Measurements from ENCODE around the gene STARD9.
A peak's percentile ranks its signal among the peaks of the same experiment; 100 is the strongest.
"Not testable (repeated sequence)": the region's sequence is repeated elsewhere in the genome, so short reads cannot be mapped to it uniquely, and the experiment has no call there.

STARD9 gene

DNA sequence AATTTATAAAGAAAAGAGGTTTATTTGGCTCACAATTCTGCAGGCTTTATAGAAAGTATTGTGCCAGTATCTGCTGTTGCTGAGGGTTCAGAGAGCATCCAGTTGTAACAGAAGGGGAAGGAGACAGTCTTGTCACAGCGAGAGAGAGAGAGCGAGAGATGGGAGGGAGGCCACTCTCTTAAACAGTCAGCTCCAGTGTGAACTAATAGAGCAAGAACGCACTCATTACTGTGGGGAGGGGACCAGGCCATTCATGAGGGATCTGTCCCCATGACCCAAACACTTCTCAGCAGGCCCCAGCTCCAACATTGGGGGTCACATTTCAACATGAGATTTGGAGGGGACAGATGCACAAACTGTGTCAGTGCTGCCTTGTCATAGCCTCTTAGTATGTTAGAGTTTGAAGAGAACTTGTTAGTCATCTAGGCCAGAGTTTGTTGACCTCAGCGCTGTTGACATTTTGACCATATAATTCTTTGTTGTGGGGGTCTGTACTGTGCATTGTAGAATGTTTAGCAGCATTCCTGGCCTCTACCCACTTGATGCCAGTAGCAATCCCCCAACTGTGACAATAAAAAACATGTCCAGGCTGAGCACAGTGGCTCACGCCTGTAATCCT lies 15.3 kb downstream of the STARD9 start:
- no peak for DNase-seq

DNA sequence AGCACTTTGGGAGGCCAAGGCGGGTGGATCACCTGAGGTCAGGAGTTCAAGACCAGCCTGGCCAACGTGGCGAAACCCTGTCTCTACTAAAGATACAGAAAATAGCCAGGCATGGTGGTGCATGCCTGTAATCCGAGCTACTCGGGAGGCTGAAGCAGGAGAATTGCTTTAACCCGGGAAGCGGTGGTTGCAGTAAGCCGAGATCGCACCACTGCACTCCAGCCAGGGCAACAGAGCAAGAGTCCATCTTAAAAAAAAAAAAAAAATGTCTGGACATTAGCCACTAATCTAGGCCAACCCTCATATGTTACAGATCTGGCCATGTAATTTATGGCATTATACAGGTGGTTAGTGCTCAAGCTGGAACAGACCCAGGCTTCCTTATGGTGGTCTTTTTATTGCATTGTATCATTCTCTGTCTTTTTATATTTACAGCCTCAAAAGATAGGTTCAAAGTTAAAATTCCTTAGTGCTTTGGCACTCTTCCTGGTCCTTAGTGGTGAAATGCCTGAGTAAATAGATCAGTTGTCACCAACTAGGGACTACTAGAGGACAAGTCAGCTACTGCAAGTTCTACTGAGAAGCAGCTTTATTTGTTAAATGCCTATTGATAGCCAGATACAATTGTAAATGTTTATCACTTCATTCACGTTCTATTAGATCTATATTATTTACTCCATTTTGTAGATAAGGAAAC lies 16.0 kb downstream of the STARD9 start:
- no peak for DNase-seq

DNA sequence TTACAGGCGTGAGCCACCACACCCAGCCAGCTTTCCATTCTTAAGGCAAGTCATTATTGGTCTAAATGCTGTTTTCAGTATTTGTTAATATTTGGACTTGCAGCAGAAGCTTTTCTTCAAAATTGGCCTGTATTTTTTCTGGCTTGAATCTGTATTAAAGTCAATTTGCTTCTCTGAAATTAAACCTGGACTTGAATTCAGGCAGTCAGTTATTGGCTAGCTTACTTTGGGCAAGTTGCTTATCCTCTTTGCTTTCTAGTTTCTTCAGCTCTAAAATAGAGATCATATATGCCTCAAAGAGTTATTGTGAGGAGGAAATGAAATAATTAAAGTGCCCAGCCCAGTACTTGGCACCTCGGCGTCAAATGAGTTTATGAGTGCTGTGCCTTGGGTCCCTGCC lies 17.3 kb downstream of the STARD9 start:
- DNase-seq = no peak

DNA sequence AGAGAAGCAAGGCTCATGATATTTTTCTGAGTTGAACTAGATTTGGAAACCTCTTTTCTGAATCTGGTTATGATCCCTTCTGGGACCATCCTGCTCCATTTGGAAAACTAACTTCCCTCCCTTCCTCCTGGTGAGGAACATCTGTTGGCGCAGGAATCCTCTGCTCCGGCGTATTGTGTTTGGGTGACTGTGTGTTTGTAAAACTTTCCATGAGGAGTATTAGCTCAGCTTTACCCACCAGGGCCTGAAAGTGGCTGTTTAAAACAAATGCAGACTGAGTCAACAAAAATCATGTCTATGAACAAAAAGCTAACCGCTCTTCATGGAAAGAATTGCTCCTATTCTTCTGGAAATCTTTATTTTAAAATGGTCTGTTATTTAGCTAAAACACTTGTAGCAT lies 17.7 kb downstream of the STARD9 start:
- DNase-seq = no peak

DNA sequence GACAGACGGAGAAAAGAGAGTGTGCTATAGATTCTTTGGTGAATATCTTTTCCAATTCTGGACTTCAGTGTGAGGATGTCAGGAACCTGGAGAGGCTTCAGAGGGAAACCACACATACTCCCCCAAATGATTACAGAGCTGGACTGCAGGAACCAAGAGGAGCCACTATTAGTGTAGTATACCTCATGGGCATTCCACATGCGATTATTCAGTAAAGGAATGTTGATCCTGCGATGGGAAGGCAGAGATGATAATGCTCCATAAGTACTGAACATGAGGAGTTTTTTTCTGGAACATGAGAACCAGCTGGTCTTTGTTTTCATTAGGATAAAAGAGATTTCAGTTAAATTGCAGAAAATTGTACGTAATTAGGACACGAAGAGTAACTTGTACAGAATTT lies 18.7 kb downstream of the STARD9 start:
- no peak for DNase-seq

DNA sequence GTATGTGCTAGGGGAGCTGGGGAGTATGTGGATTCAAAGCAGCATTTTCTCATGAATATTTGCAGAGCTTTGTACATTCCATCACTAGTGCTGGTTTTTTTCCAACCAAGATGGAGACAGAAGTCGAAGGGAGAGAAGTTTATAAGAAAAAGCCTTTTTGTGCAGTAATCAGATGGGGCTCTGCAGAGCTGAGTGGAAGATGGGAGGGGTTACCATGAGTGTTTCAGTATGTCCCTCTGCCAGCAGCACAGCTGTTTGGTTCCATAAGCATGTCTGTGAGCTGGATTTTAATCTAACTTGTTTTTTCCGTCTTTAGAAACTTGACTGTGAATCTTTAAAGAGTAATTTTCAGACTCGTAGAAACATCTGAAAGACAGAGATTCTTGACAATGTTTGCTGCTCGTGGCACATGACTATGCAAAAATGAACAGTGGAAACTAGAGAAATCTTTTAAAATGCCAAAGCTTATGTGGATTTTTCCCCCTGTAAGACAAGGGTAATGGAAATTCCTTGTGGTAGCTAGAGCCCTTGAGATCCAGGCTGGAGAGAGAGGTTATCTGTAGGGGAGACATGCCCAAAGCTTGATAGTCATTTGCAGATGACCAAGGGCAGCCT lies 20.3 kb downstream of the STARD9 start:
- DNase-seq = no peak

DNA sequence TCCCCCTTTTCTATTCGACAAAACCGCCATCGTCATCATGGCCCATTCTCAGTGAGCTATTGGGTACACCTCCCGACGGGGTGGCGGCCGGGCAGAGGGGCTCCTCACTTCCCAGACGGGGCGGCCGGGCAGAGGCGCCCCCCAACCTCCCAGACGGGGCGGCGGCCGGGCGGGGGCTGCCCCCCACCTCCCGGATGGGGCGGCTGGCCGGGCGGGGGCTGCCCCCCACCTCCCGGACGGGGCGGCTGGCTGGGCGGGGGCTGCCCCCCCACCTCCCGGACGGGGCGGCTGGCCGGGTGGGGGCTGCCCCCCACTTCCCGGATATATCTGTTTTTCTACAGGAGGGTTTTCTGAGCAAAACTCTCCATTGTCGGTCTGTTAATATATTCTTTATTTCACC lies 25.9 kb downstream of the STARD9 start:
- DNase-seq = not testable (repeated sequence)

DNA sequence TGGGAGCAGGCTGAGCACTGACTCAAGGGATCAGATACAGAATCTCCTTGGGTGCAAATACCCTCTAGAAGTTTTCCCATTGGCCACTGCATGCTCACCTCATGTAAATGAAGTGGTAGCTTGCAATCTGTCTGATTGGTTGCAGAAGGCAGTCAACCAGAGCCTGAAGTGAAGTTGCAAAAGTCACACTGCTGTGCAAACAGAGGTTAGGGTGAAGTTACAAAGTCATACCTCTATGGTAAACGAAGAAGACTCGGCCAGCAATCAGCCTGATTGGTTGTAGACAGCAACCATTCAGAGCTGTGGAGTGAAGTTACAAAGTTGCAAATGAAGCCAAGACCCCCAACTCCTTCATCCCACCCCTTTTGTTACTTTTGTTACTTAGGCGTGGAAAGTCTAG lies 27.1 kb downstream of the STARD9 start:
- DNase-seq = no peak

DNA sequence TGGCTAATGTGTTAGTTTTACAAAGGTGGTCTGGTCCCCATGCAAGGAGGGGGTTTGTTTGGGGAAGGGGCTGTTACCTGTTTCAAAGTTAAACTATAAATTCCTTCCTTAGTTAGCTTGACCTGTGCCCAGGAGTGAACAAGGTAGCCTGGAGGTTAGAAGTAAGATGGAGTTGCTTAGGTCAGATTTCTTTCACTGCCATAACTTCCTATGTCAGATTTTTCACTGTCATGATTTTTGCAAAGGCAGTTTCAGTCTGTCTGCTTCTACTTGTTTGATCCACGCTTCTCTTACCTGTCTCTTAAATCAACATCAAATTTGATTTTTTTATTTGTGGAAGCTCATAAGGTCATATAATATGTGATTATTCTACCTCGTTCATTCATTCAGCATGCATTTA lies 28.6 kb downstream of the STARD9 start:
- no peak for DNase-seq

DNA sequence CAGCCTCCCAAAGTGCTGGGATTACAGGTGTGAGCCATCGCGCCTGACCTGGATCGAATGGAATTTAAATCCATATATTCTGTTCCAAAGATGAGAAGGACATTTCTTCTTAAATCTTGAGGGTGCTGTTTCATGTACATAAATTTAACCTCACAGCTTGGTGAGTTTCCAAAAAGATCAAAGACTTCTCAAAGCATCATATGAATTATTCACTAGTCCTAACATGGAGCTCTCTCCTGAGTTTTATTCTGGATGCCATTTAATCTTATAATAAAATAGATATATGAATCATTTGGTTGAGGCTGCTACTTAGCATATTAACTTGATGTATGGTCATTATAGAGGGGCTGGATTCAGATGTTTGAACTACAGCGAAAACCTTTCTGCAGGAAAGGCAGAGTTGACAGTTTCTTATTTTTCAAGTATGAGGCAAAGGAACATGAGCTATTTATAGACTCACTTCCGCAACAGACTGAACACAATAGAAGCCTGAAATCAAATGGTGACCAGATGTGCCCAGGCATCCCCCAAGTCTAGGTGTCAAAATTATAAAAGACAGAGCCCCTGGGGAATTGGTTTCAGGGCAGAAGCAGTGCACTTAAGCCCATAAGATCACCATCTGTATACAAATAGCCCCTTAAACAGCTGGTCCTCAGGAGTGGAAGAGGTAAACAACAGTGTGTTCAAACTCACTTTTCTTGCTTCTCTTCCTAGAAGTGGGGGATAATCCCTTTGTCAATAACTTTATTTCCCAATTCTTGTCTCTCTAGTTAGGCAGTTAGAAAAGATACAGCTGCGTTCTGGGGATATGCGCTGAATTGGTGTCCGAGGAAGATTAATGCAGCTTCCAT lies 29.7 kb downstream of the STARD9 start:
- peak in 1 of 5 donors; percentile 18 for DNase-seq

DNA sequence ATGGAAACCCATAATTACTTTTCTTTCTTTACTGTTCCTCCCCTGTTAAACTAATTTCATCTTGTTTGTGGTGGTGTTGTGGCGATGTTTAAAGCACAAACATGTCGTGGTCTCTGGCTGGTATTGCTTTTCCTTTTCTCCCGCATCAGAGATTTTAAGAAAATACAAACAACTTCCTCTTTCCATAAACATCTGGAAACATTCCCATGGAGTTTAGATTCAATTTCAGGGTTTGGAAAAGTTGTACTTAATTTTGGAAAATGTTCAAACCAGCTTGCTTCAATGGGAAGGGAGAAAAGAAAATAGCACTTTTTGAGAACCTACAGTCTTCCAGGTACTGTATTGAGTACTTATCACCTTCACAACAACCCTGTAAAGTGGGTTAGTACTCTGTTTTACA lies 30.4 kb downstream of the STARD9 start:
- DNase-seq = no peak

DNA sequence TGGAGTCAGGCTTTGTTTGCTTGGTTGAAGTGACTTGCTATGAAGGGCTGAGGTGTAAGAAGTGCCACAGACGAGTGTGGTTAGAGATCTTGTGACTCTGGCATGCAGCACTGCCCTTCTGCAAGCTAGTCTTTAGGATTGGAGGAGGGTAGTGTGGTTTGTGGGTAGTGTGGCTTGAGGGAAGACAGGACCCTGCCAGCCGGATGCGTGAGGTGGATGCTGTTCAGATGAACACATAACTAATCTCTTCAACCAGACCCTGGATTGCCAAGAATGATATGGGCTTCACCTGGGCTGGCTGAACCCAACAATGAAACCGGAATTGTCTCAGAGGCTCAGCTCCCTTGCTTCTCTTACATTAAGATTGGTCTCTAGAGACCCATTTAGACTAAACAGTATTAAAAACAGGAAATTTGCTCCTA lies 32.7 kb downstream of the STARD9 start:
- DNase-seq = peak in 4 of 5 donors; percentile 3 to 79 (median 10)

DNA sequence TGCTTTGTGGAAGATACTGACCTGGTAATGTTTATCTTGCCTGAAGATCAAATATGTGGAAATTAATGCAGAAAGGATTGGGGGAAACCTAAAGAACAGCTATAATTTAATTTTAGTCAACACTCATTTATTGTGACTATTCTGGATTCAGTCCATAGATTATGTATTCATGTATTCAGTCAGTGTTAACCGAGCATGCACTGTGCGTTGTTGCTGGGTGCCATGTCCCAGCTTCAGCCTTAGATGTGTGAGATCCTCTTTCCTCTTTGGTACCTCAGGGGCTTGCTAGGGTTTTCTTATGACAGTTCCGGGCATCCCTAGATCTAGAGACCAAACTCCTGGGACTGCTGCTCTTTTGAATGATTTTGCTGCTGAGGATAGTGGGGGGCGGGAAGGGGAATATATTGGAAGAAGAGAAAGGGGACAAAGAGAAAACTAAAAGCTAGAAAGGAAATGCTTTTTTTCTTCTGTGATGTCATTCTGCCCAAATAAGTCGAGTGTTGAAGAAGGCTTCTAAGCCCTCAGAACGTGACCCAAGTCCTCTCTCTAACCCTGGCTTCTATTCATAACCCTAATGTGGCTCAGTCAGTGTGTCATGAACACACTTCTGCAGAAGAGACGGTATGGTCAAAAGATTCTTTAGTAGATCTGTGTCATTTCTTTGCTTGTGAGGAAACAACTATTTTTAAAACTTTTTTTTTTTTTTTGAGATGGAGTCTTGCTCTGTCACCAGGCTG lies 33.5 kb downstream of the STARD9 start:
- DNase-seq = peak in 1 of 5 donors; percentile 10

DNA sequence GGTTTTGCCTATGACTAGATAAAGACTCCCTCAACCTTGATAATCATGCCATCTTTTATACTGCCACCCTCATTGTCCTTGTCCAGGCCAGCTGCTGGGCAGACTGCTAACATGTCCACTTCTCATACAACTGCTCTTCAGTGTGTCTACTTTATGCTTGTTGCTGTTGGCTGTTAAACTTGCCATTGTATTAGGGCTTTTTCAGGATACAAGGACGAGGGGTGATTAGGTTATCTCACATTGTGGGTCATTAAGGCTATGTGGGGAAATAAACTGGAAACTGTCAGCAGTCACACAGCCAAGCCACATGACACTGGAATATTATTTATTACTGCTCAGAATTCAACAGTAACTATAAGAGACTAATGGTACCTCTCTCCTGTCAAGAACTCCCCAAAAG lies 36.1 kb downstream of the STARD9 start:
- no peak for DNase-seq

DNA sequence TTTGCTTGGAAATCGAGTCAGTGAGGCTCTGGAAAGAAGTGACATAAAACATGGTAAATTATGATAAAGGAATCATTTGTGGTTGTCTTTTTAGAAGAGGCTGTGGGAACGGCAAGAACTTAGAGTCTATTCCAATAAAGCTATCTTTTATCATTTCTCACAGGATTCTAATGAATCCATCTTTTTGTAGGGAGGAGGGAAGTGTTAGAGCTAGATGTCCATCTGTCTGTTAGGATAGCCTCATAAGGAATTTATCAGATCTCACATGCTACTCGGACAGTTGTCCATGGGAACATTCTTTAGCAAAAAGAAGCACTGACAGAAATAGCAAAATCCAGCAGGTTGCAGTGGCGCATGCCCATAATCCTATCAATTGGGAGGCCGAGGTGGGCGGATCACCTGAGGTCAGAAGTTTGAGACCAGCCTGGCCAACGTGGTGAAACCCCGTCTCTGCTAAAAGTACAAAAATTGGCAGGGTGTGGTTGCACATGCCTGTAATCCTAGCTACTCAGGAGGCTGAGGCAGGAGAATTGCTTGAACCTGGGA lies 37.0 kb downstream of the STARD9 start:
- no peak for DNase-seq

DNA sequence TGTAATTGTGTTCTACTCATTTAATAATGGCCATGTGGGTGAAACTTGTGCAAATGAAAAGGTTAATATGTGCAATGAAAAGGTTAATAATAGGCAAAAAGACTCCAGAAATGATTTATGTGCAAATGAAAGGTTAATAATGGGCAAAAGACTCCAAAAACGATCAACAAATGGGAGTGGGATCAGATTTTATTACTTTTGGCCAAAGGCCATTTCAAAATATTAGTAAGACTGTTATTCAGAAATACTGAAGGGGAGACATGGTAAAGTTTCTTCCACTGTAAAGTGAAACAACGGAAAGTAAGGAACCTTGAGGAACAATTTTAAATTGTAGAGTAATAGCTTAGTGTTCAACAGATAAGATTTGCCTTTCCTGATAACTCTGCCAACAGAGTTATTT lies 40.7 kb downstream of the STARD9 start:
- no peak for DNase-seq

DNA sequence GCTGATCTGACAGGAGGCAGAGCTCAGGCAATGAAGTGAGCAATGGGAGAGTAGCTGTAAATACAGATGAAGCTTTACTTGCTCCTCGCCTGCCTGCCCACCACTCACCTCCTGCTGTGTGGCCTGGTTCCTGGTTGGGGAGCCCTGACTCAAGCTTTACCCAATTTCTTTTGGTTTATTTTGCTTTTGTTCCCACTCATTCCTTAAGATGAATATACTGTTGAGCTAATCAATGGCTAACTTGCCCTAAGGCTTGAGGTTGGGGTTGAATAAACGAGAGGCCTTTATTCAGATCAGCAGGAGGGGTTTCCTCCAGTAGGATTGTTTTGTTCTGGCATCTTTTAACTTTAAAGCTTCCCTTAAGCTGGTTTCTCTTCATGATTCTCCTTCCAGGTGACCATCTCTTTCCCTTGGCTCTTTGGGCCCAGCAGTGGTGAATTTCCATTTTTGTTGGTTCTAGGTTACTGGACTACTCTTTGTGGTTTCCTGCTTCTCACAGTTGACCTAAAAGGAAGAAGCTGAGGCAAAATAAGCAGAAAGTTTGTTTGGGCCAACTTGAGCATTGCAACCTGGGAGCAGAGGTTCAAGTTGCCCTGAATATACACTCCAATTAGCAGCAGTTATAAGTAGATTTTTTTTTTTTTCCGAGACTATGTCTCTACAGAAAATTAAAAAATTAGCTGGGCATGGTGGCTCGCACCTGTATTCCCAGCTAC lies 44.4 kb downstream of the STARD9 start:
- no peak for DNase-seq

DNA sequence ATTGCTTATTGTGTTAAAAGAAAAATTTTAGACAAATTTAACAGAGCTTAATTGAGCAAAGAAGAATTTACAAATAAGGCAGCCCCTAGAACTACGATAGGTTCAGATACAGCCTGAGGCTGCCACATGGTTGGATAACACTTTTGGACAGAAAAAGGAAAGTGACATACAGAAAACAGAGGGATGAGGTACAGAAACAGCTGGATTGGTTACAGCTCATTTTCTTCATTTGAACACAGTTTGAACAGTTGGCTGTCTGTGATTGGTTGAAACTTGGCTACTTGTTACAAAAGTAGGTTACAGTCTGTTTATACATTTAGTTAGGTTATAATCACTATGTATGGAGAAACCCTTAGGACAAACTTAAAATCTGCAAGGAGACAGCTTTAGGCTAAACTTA lies 46.0 kb downstream of the STARD9 start:
- no peak for DNase-seq

DNA sequence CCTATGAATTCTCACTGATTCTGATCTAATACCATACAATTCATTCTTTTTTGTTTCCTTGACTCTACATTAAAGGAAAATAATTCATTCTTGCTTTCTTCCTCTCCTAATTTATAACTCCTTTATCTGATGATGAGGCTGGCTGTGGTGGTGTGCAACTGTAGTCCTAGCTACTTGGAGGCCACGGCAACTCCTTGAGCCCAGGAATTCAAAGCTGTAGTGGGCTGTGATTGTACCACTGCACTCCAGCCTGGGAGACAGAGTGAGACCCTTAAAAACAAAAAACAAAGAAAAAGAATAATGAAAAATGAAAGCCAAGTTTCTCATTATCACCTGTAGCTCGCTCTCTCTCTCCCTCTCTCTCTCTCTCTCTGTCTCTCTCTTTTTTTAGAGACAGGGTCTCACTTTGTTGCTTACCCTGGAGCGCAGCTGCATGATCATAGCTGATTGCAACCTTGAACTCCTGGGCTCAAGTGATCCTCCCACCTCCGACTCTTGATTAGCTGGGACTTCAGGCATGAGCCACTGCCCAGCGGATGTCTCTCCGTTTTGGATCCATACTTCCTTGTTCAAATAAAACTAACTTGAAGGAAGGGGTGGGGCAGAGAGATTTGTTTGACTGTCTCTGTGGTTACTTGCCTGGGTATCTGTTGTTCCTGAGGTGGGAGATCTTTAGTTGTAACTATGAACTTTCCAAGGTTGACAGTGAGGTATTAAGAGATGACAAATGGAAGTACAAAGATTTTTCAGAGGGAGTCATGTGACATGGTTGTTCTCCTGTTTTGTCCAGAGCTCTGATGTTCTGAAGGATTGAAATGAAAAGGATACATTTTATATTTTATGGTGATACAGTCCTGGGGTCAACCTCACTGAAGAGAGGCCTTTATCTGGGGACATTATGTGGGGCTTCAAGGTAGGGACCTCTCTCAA lies 46.9 kb downstream of the STARD9 start:
- no peak for DNase-seq

DNA sequence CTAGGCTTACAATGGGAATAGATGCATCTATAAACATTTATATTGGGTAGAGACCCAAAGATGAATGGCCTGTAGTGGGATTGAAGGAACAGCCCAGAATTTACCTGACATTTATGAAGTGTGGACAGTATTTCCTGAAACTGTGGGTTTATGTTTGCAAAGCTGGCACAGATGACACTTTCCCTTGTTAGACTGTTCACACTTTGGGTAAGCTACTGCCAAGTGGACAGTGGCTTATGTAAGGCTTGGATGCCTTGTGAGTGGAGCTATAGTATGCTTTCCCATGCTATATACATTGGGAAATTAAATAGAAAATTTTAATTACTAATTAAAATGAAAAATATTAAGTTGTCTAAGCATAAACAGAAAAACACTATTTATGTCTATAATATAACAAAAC lies 48.5 kb downstream of the STARD9 start:
- DNase-seq = no peak

DNA sequence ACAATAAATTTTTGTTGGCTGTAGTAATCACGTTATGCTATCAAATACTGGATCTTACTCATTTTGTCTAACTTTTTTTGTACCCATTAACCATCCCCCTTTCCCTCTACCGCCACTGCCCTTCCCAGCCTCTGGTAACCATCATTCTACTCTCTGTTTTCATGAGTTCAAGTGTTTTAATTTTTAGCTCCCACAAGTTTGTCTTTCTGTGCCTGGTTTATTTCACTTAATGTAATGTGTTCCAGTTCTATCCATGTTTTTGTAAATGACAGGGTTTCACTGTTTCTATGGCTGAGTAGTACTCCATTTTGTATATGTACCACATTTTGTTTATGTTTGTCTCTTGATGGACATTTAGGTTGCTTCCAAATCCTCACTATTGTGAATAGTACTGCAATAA lies 52.1 kb downstream of the STARD9 start:
- DNase-seq = no peak

All from T-helper 1 cell (primary cell).